ENCODE data around the gene ADD3. TPM values are rescaled to one million over a fixed set of nuclear protein-coding genes. Genes with fewer than 3 reads are reported as not detected.

The ADD3 gene
- total RNA-seq, 1 experiment from 2014 or later: 32.4 TPM

- Histone ChIP-seq H3K4me1 (ENCODE audit: control insufficient read depth, insufficient read depth, low read length) (no peaks in the 10 kb centered on the region), H3K36me3 (ENCODE audit: control insufficient read depth, insufficient read depth, low read length) (no peaks in the 10 kb centered on the region), H3K27ac (ENCODE audit: low read length) (no peak overlapping the region), H3K27me3 (ENCODE audit: control insufficient read depth, insufficient read depth, low read length) (no peaks in the 10 kb centered on the region), H3K9me3 (ENCODE audit: control insufficient read depth, insufficient read depth, low read depth, low read length) (no peaks in the 10 kb centered on the region), H3K4me3 (ENCODE audit: low read depth in 2 of 2, low read length in 2 of 2) (no peak overlapping the region)
- ATAC-seq: no peak
- no peak for TF ChIP-seq SIN3A (IDR thresholded peaks at IDR 0.05; ENCODE audit: borderline replicate concordance, insufficient read depth, low read depth, low read length)
- TF ChIP-seq CTCF (IDR thresholded peaks at IDR 0.05): no peak
- TF ChIP-seq REST (IDR thresholded peaks at IDR 0.05; ENCODE audit: insufficient read depth in 1 of 2, low read depth in 2 of 2, low read length in 1 of 2): no peak
- TF ChIP-seq POLR2AphosphoS5 (IDR thresholded peaks at IDR 0.05; ENCODE audit: low read depth, low read length): no peak
- no peak for TF ChIP-seq TCF7L2 (IDR thresholded peaks at IDR 0.05; ENCODE audit: low read depth, low read length)
- POLR2A ChIA-PET: no interaction called here
- BruUV-seq (replicated peaks): no TSS peak
- CTCF ChIA-PET: no interaction called here
- DNase-seq (ENCODE audit: low read depth, low spot score): no peak
- intact Hi-C loops (cut with micrococcal nuclease; ENCODE audit: unreplicated experiment): no loop called here
- in situ Hi-C loops (cut with HindIII; ENCODE audit: low pct_unique_long_range_greater_than_20kb, low sequenced_read_pairs): no loop called here
Measured at GRCh38 chr10:110052916-110053315, 45.1 kb downstream of the ADD3 start.

GRCh38 chr10:110056822-110057221, 49.0 kb downstream of the ADD3 start:
- no peak for ATAC-seq
- no peaks in the 10 kb centered on the region for H3K4me1 ChIP-seq (ENCODE audit: control insufficient read depth, insufficient read depth, low read length)
- in situ Hi-C loops (cut with HindIII; ENCODE audit: low pct_unique_long_range_greater_than_20kb, low sequenced_read_pairs) (no loop called here), intact Hi-C loops (cut with micrococcal nuclease; ENCODE audit: unreplicated experiment) (no loop called here)
- no TSS peak for BruUV-seq (replicated peaks)
- no peaks in the 10 kb centered on the region for H3K9me3 ChIP-seq (ENCODE audit: control insufficient read depth, insufficient read depth, low read depth, low read length)
- no peak overlapping the region for H3K27ac ChIP-seq (ENCODE audit: low read length)
- H3K4me3 ChIP-seq (ENCODE audit: low read depth in 2 of 2, low read length in 2 of 2): no peak overlapping the region
- CTCF ChIA-PET: no interaction called here
- TF ChIP-seq SIN3A (IDR thresholded peaks at IDR 0.05; ENCODE audit: borderline replicate concordance, insufficient read depth, low read depth, low read length) (no peak), TCF7L2 (IDR thresholded peaks at IDR 0.05; ENCODE audit: low read depth, low read length) (no peak), CTCF (IDR thresholded peaks at IDR 0.05) (no peak), REST (IDR thresholded peaks at IDR 0.05; ENCODE audit: insufficient read depth in 1 of 2, low read depth in 2 of 2, low read length in 1 of 2) (no peak), POLR2AphosphoS5 (IDR thresholded peaks at IDR 0.05; ENCODE audit: low read depth, low read length) (no peak)
- POLR2A ChIA-PET: no interaction called here
- no peak for DNase-seq (ENCODE audit: low read depth, low spot score)
- no peaks in the 10 kb centered on the region for H3K36me3 ChIP-seq (ENCODE audit: control insufficient read depth, insufficient read depth, low read length)
- H3K27me3 ChIP-seq (ENCODE audit: control insufficient read depth, insufficient read depth, low read length): no peaks in the 10 kb centered on the region

Data from Panc1 (cell line).